ENCODE measurements around the gene TNP2.

DNA sequence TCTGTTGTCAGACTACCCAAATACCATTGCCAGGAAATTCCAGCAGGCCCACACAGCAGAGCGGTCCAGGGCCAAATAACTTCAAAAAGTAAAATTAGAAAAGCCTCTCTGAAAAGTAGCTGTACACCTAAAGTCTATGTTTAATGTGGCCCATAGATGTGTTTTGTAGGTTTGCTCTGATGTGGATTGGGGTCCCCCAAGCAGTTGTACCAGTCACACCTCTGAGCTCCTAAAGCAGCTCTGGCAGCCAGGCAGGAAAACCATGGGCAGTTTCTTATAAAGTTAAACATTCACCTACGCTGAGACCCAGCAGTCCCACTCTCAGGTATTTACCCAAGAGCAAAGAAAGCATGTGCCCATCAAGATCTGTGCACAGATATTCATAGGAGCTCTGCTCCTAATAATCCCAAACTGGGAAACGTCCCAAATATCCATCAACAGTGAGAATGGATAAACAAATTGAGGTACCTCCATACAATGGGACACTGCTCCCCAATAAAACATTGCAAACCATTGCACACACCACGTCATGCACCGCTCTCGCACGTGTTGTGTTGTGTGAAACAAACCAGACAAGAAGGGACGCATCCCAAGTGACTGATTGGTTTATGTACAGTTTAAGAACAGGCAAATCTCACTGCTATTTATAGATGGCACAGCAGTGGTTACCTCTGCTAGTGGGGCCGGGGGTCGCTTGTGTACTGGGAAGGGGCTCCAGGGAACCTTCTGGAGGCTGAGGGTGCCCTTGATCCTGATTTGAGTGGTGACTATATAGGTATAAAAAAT, 27.8 kb upstream of the TNP2 start:
- TF ChIP-seq FOXA1 (IDR thresholded peaks at IDR 0.05) (no peak), LEF1 (IDR thresholded peaks at IDR 0.05; ENCODE audit: borderline replicate concordance) (no peak), BHLHE40 (IDR thresholded peaks at IDR 0.05; ENCODE audit: borderline replicate concordance) (no peak), ARNT (IDR thresholded peaks at IDR 0.05) (no peak), FOXM1 (IDR thresholded peaks at IDR 0.05; ENCODE audit: borderline replicate concordance) (no peak), TARDBP (IDR thresholded peaks at IDR 0.05) (no peak), SP1 (IDR thresholded peaks at IDR 0.05) (no peak)

All from HEK293T (cell line).